OCI-LY3 (cell line): ENCODE data around the gene C10orf105.

Source experiments
- CTCF ChIP-seq: fragments of 200-600, 300-600 bp; sonication (generic); IDR thresholded peaks from 2 replicates; pipeline ENCODE4 v1.5.1; 2014; ENCODE audit warnings: antibody characterized with exemption, low read length, low read depth
- EZH2phosphoT487 ChIP-seq: fragments of 200-600 bp; shearing (Covaris generic); IDR thresholded peaks from 2 replicates; pipeline ENCODE4 v1.6.1; 2018; ENCODE audit warnings: antibody characterized with exemption, mixed run types, low read depth

- TF ChIP-seq CTCF (no peak), EZH2phosphoT487 (no peak)
Measured at GRCh38 chr10:71687077-71687476, 32.5 kb downstream of the C10orf105 start.
